Endothelial cell of umbilical vein (primary cell): ENCODE measurements around the gene R3HCC1L. TPM values are rescaled to one million over a fixed set of nuclear protein-coding genes. Genes with fewer than 3 reads are reported as not detected.

Experiments used
- BruUV-seq: library from RNA; stranded (reverse); fragments of 400-500 nt; replicated peaks from 2 replicates; lab custom pipeline; 2021; lab: Mats Ljungman, UMichigan
- CTCF ChIA-PET: fragments of 300-600, 350-600 bp; sonication (Branson Sonifier 250); formaldehyde crosslinking; loops from one replicate; lab custom pipeline; 2021; ENCODE audit warnings: antibody characterized with exemption, inconsistent platforms; lab: Charles Lee
- POLR2A ChIA-PET: fragments of 300-600, 350-600 bp; sonication (Branson Sonifier 250); formaldehyde crosslinking; loops from one replicate; lab custom pipeline; 2021; ENCODE audit warnings: antibody characterized with exemption, inconsistent platforms; lab: Charles Lee
- DNase-seq: peaks from one replicate; pipeline ENCODE4 v3.0.0-alpha.2; 2011; ENCODE audit warnings: low read depth, low spot score
- FAIRE-seq: peaks from 2 replicates; lab custom pipeline; 2011; peaks lifted over from hg19 to GRCh38; lab: Jason Lieb, UNC
- H2AFZ ChIP-seq: 2 replicates; pipeline ENCODE4 v1.6.0; 2012; ENCODE audit warnings: low read depth, low read length, control low read depth, inconsistent platforms
- H3K27ac ChIP-seq: 2 replicates; pipeline ENCODE4 v1.5.1; 2011; ENCODE audit warnings: low read depth, mild to moderate bottlenecking, control low read depth, low read length, moderate library complexity; ENCODE audit not compliant: insufficient read depth
- H3K27me3 ChIP-seq, 2 experiments: 2 replicates each; pipeline versions ENCODE4 v1.6.0 to v1.6.1; 2011; ENCODE audit warnings: low read length in 2 of 2, mixed read lengths in 1 of 2; ENCODE audit not compliant: control insufficient read depth in 2 of 2, insufficient read depth in 2 of 2
- H3K36me3 ChIP-seq, 2 experiments: 2 replicates in 1 of 2; 3 replicates in 1 of 2; pipeline ENCODE4 v1.5.1; 2011; ENCODE audit warnings: low read length in 2 of 2, mild to moderate bottlenecking in 1 of 2, moderate library complexity in 1 of 2; ENCODE audit not compliant: control insufficient read depth in 2 of 2, insufficient read depth in 2 of 2; ENCODE audit errors: extremely low read depth in 1 of 2
- H3K4me1 ChIP-seq: 3 replicates; pipeline ENCODE4 v1.5.1; 2011; ENCODE audit warnings: mild to moderate bottlenecking, low read length; ENCODE audit not compliant: control insufficient read depth, insufficient read depth; ENCODE audit errors: extremely low read depth
- H3K4me2 ChIP-seq: 2 replicates; pipeline ENCODE4 v1.6.1; 2011; ENCODE audit warnings: low read length, control low read depth, mixed read lengths; ENCODE audit not compliant: insufficient read depth
- H3K4me3 ChIP-seq, 3 experiments: fragments of 200-600 bp in 1 of 3; sonication (generic), shearing (Covaris generic) in 1 of 3; replicated peaks in 1 of 3; 2 replicates each; pipeline ENCODE4 v1.5.1; 2011 to 2016; ENCODE audit warnings: control low read depth in 3 of 3, low read length in 3 of 3, mild to moderate bottlenecking in 2 of 3, inconsistent platforms in 1 of 3, low read depth in 1 of 3, moderate library complexity in 1 of 3; ENCODE audit not compliant: insufficient read depth in 1 of 3
- H3K79me2 ChIP-seq: 2 replicates; pipeline ENCODE4 v1.6.0; 2012; ENCODE audit warnings: low read length, inconsistent platforms; ENCODE audit not compliant: control insufficient read depth, insufficient read depth
- H3K9ac ChIP-seq: replicated peaks from 2 replicates; pipeline ENCODE3; 2011; ENCODE audit warnings: low read length, control low read depth; ENCODE audit not compliant: insufficient read depth; ENCODE audit errors: extremely low read depth
- H3K9me1 ChIP-seq: replicated peaks from 3 replicates; pipeline ENCODE4 v1.6.0; 2011; ENCODE audit warnings: mild to moderate bottlenecking, low read length; ENCODE audit not compliant: control insufficient read depth, insufficient read depth; ENCODE audit errors: extremely low read depth
- H3K9me3 ChIP-seq: replicated peaks from 2 replicates; pipeline ENCODE4 v1.5.1; 2012; ENCODE audit warnings: low read length, inconsistent platforms; ENCODE audit not compliant: control insufficient read depth, insufficient read depth
- H4K20me1 ChIP-seq: replicated peaks from 2 replicates; pipeline ENCODE3; 2011; ENCODE audit warnings: mild to moderate bottlenecking, low read length; ENCODE audit not compliant: control insufficient read depth, insufficient read depth; ENCODE audit errors: extremely low read depth
- CTCF ChIP-seq, 2 donors: IDR thresholded peaks; 1 replicate in 1 of 2; 2 replicates in 1 of 2; pipeline ENCODE4 v1.5.1; 2011; ENCODE audit warnings: low read length in 2 of 2, mild to moderate bottlenecking in 2 of 2, moderate library complexity in 2 of 2, control low read depth in 1 of 2, inconsistent platforms in 1 of 2, low read depth in 1 of 2; ENCODE audit not compliant: insufficient read depth in 1 of 2; ENCODE audit errors: extremely low read depth in 1 of 2
- GATA2 ChIP-seq: IDR thresholded peaks from 2 replicates; pipeline ENCODE4 v1.7.0; 2011; ENCODE audit warnings: low read depth, mild to moderate bottlenecking, moderate library complexity, mixed read lengths, low read length; ENCODE audit not compliant: insufficient read length, insufficient read depth
- JUN ChIP-seq: IDR thresholded peaks from 2 replicates; pipeline ENCODE4 v1.6.1; 2011; ENCODE audit warnings: borderline replicate concordance, low read depth; ENCODE audit not compliant: insufficient read length, insufficient read depth
- MAX ChIP-seq: IDR thresholded peaks from 2 replicates; pipeline ENCODE4 v1.6.1; 2011; ENCODE audit not compliant: insufficient read depth, insufficient read length
- MYC ChIP-seq: IDR thresholded peaks from one replicate; pipeline ENCODE4 v1.6.1; 2011; ENCODE audit warnings: mild to moderate bottlenecking, low read depth, low read length
- POLR2A ChIP-seq: IDR thresholded peaks from 2 replicates; pipeline ENCODE4 v1.6.1; 2012; ENCODE audit warnings: low read depth, mild to moderate bottlenecking, control low read depth, low read length
- POLR2AphosphoS5 ChIP-seq: IDR thresholded peaks from 2 replicates; pipeline ENCODE4 v1.6.1; 2012; ENCODE audit warnings: low read depth, mild to moderate bottlenecking, control low read depth, low read length, moderate library complexity; ENCODE audit not compliant: insufficient read depth
- dilution Hi-C: fragments of 300-500 bp; cut with MboI; formaldehyde crosslinking; loops from one replicate; pipeline ENCODE4 v1.15.0; 2019; ENCODE audit warnings: low sequenced_read_pairs; ENCODE audit not compliant: extremely low pct_ligation_motif_present
- intact Hi-C: fragments of 100-400 bp; cut with micrococcal nuclease; formaldehyde crosslinking; loops from one replicate; pipeline ENCODE4 v1.10.0; 2022
- polyA plus RNA-seq, 4 experiments: library from polyadenylated mRNA; depleted of rRNA in 3 of 4; stranded (reverse) in 3 of 4; unstranded in 1 of 4; fragments of >200 nt; gene quantifications; 2 replicates each; pipeline versions ENCODE4 v1.2.1 to v1.2.3, GENCODE V29; 2011 to 2012; ENCODE audit warnings: missing spikeins in 1 of 4
- total RNA-seq: library from RNA; stranded (reverse); gene quantifications from 2 replicates; pipeline ENCODE4 v1.2.3, GENCODE V29; 2021

The R3HCC1L gene
- total and polyA plus RNA-seq, 2 donors (not counting 3 experiments of a cell fraction or from before 2014, with no cell fraction given), result 6.3 to 12.4 TPM

- TF ChIP-seq JUN, result no peak
- no peak for TF ChIP-seq POLR2AphosphoS5
- no peak for TF ChIP-seq POLR2A
- no peak overlapping the region for H3K4me3 ChIP-seq
- no TSS peak for BruUV-seq
- H4K20me1 ChIP-seq, result no peaks in the 10 kb centered on the region
- FAIRE-seq, result no peak
- H3K27ac ChIP-seq, result no peak overlapping the region
- H3K4me1 ChIP-seq, result no peaks in the 10 kb centered on the region
- H3K79me2 ChIP-seq, result no peaks in the 10 kb centered on the region
- H3K4me2 ChIP-seq, result no peak overlapping the region
- H3K36me3 ChIP-seq, result no peaks in the 10 kb centered on the region
- no peak overlapping the region for H3K9ac ChIP-seq
- DNase-seq, result no peak
- H3K27me3 ChIP-seq, result no peaks in the 10 kb centered on the region
- no peak overlapping the region for H2AFZ ChIP-seq
- POLR2A ChIA-PET, result no interaction called here
- intact Hi-C loops, result no loop called here
- H3K9me3 ChIP-seq, result no peaks in the 10 kb centered on the region
- H3K9me1 ChIP-seq, result no peaks in the 10 kb centered on the region
- CTCF ChIA-PET, result no interaction called here
- dilution Hi-C loops, result no loop called here
Observed at GRCh38 chr10:98193037-98193436, 58.6 kb downstream of the R3HCC1L start.

- POLR2A ChIA-PET, result no interaction called here
- CTCF ChIA-PET, result no interaction called here
- no peak overlapping the region for H3K27ac ChIP-seq
Observed at GRCh38 chr10:98194633-98195032, 60.2 kb downstream of the R3HCC1L start.

More at GRCh38 chr10:98194633-98195032, 60.2 kb downstream of the R3HCC1L start:
- TF ChIP-seq CTCF (IDR thresholded peaks at IDR 0.05; ENCODE audit: extremely low read depth in 1 of 2, insufficient read depth in 1 of 2, low read depth in 1 of 2, low read length in 2 of 2), result no peak
- TF ChIP-seq MAX, result no peak
- TF ChIP-seq JUN, result no peak
- no peak for TF ChIP-seq GATA2
- no peak for TF ChIP-seq MYC
- Histone ChIP-seq H3K4me2 (no peak overlapping the region), H4K20me1 (peaks cover 2% of the 10 kb centered on the region), H3K9me3 (no peaks in the 10 kb centered on the region), H3K4me3 (no peak overlapping the region), H3K9me1 (no peaks in the 10 kb centered on the region), H2AFZ (no peak overlapping the region), H3K4me1 (no peaks in the 10 kb centered on the region), H3K9ac (no peak overlapping the region), H3K27me3 (no peaks in the 10 kb centered on the region), H3K36me3 (no peaks in the 10 kb centered on the region), H3K79me2 (no peaks in the 10 kb centered on the region)
- no TSS peak for BruUV-seq
- FAIRE-seq (no peak), DNase-seq (no peak)
- intact Hi-C loops, result no loop called here
- dilution Hi-C loops, result no loop called here
